Muscle of leg (tissue), 11 donors: ENCODE measurements around the gene POLR3E. TPM values are rescaled to one million over a fixed set of nuclear protein-coding genes. Genes with fewer than 3 reads are reported as not detected.

Experiments used
- DNase-seq: peaks from one replicate; pipeline ENCODE4 v3.0.0; 2013
- H3K27ac ChIP-seq: one replicate; pipeline ENCODE4 v1.5.1; 2013; ENCODE audit warnings: mild to moderate bottlenecking, low read length, control low read depth
- H3K27me3 ChIP-seq: one replicate; pipeline ENCODE4 v1.6.1; 2013; ENCODE audit warnings: low read length; ENCODE audit not compliant: control insufficient read depth, insufficient read depth
- H3K36me3 ChIP-seq: one replicate; pipeline ENCODE4 v1.6.1; 2013; ENCODE audit warnings: low read length; ENCODE audit not compliant: control insufficient read depth, insufficient read depth
- H3K4me1 ChIP-seq: one replicate; pipeline ENCODE4 v1.6.1; 2013; ENCODE audit warnings: low read length; ENCODE audit not compliant: control insufficient read depth, insufficient read depth
- H3K4me3 ChIP-seq: one replicate; pipeline ENCODE4 v1.5.1; 2013; ENCODE audit warnings: low read length, control low read depth
- H3K9me3 ChIP-seq: replicated peaks from 2 replicates; pipeline ENCODE4 v1.6.1; 2013; ENCODE audit warnings: low read depth, low read length; ENCODE audit not compliant: control insufficient read depth
- WGBS: methylation state at CpG from one replicate; pipeline ENCODE4 v1.1.5; 2013; ENCODE audit warnings: missing lambda C conversion rate; ENCODE audit not compliant: insufficient coverage; 5-methylcytosine and 5-hydroxymethylcytosine counted together
- polyA plus RNA-seq, 8 donors: library from polyadenylated mRNA; unstranded; fragments of 120-200 nt; gene quantifications; one replicate each; pipeline versions ENCODE4 v1.2.1 to v1.2.3, GENCODE V29; 2013; ENCODE audit warnings: inconsistent platforms in 1 of 8, low replicate concordance in 1 of 8; ENCODE audit not compliant: insufficient read length in 8 of 8, insufficient read depth in 1 of 8
- total RNA-seq: library from RNA; stranded (reverse); fragments of 120-200 nt; gene quantifications from one replicate; pipeline ENCODE4 v1.2.4, GENCODE V29; 2013

POLR3E gene
- total and polyA plus RNA-seq, 9 donors: 29.7 to 43.4 (median 35.3) TPM

DNA sequence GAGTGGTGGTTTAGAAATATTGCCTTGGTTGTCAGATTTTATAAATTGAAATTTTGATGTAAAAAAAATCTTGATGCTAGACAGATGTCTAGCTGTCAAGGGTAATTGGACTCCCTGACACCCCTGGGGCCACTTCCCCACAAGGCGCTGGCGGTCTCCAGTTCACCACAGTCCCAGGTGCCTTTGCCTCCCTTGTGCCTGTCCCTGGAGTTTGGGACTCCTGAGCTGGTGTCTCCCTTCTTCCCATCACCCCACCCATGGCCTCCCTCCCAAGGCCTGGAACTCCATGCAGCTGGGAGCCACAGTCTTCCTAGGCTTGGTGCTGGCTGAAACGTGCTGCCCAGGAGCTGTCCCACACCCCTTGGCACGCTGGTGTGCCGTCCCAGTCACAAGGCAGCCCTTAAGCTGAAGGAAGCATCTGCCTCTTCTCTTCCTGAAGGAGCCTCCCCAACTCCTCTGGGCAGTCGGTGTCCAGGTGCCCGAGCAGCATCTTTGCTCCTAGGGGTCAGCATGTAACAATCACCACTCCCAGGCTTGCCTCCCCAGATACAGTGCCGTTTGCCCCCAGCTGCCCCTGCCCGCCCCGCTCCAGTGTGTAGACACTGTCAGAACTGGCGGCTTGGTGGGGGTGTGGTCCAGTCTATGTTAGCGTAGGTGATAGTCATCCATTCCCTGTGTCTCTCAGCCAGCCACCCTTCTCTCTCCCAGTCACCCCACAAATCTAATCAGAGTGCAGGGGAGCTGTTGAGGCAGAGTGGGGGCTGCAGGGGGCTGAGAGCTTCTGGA, 26.2 kb downstream of the POLR3E start:
- H3K27ac ChIP-seq: no peak overlapping the region
- no peak overlapping the region for H3K4me3 ChIP-seq
- H3K4me1 ChIP-seq: no peaks in the 10 kb centered on the region
- peaks cover 78% of the 10 kb centered on the region for H3K36me3 ChIP-seq
- H3K9me3 ChIP-seq: no peaks in the 10 kb centered on the region
- WGBS: 91% methylated on average over 5 of the region's 12 CpGs
- no peak for DNase-seq
- no peaks in the 10 kb centered on the region for H3K27me3 ChIP-seq

DNA sequence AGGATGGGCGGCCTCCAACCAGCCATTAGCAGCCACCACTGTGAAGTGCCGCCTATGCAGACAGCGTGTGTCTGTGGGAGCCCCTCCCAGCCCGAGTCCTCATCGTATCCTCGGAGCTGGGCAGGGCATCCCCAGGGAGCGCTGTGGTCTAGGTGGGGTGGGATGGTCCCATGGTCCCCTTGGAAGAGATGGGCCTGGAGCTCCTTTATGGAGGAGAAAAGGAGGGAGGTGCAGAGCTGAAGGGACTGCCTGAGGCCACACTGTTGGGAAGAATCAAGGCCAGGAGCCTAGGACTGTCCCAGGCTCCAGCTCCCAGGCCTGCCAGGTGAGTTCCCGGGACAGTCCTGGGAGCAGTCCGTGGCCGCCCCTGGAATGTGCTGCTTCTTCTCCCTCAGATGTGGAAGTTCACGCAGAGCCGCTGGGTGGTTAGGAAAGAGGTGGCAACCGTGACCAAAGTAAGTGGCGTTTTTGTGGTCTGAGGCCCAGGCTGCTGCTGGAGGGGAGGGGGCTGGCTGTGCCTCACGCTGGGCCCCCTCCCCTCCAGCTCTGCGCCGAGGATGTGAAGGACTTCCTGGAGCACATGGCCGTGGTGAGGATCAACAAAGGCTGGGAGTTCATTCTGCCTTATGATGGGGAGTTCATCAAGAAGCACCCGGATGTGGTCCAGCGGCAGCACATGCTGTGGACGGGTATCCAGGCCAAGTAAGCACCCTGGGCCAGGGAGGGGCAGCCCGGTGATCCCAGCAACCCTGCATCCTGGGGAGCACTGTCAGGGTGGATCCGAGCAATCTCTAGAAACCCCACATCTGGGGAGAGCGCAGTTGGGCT, 27.0 kb downstream of the POLR3E start:
- Histone ChIP-seq H3K36me3 (peaks cover 78% of the 10 kb centered on the region), H3K4me1 (no peaks in the 10 kb centered on the region), H3K9me3 (no peaks in the 10 kb centered on the region), H3K27me3 (no peaks in the 10 kb centered on the region), H3K4me3 (no peak overlapping the region), H3K27ac (no peak overlapping the region)
- DNase-seq: no peak
- 83% methylated on average over 20 of the region's 24 CpGs for WGBS

- WGBS: 80% methylated on average over 13 of the region's 19 CpGs
- no peaks in the 10 kb centered on the region for H3K27me3 ChIP-seq
- peaks cover 81% of the 10 kb centered on the region for H3K36me3 ChIP-seq
- no peak for DNase-seq
- no peak overlapping the region for H3K4me3 ChIP-seq
- H3K27ac ChIP-seq: no peak overlapping the region
- H3K4me1 ChIP-seq: no peaks in the 10 kb centered on the region
- no peaks in the 10 kb centered on the region for H3K9me3 ChIP-seq
Observed at GRCh38 chr16:22324787-22325597, 27.8 kb downstream of the POLR3E start.

DNA sequence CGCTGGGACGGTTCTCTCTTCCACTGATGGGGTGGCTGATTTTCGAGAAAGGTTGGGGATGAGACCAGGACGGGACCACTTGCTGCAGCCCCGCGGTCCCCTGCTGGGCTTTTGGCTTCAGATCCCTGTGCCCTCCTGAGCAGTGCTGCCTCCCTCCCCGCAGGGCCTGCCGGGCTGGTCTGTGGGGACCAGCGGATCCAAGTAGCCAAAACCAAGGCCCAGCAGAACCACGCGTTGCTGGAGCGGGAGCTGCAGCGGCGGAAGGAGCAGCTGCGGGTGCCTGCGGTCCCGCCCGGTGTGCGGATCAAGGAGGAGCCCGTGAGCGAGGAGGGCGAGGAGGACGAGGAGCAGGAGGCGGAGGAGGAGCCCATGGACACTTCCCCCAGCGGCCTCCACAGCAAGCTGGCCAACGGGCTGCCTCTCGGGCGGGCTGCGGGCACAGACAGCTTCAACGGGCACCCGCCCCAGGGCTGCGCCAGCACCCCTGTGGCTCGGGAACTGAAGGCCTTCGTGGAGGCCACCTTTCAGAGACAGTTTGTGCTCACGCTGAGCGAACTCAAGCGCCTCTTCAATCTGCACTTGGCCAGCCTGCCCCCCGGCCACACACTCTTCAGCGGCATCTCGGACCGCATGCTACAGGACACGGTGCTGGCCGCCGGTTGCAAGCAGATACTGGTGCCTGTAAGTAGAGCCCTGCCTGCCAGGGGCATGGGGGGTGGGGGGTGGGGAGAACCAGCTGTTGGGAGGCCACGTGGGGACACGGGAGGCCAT, 28.6 kb downstream of the POLR3E start:
- Histone ChIP-seq H3K36me3 (peaks cover 79% of the 10 kb centered on the region), H3K27me3 (no peaks in the 10 kb centered on the region), H3K27ac (no peak overlapping the region), H3K4me3 (no peak overlapping the region), H3K4me1 (no peaks in the 10 kb centered on the region), H3K9me3 (no peaks in the 10 kb centered on the region)
- DNase-seq: no peak
- 93% methylated on average over 39 of the region's 46 CpGs for WGBS

DNA sequence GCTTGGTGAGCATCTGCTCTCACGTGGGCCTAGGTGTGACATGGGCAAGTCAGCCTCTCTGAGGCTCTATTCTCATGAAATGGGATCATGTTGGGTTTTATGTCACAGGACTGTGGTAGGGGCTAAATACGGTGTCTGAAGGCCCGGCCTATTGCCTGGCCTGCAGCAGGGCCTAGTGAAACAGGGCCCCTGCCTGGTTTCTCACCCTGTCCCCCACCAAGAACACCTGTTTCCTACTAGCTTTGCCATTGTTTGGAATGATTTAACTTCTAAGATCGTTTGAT, 29.1 kb downstream of the POLR3E start:
- Histone ChIP-seq H3K4me3 (no peak overlapping the region), H3K4me1 (no peaks in the 10 kb centered on the region), H3K27me3 (no peaks in the 10 kb centered on the region), H3K9me3 (no peaks in the 10 kb centered on the region), H3K36me3 (peaks cover 77% of the 10 kb centered on the region), H3K27ac (no peak overlapping the region)
- WGBS: no CpG with 5 or more reads among the region's 4 CpGs
- DNase-seq: no peak

DNA sequence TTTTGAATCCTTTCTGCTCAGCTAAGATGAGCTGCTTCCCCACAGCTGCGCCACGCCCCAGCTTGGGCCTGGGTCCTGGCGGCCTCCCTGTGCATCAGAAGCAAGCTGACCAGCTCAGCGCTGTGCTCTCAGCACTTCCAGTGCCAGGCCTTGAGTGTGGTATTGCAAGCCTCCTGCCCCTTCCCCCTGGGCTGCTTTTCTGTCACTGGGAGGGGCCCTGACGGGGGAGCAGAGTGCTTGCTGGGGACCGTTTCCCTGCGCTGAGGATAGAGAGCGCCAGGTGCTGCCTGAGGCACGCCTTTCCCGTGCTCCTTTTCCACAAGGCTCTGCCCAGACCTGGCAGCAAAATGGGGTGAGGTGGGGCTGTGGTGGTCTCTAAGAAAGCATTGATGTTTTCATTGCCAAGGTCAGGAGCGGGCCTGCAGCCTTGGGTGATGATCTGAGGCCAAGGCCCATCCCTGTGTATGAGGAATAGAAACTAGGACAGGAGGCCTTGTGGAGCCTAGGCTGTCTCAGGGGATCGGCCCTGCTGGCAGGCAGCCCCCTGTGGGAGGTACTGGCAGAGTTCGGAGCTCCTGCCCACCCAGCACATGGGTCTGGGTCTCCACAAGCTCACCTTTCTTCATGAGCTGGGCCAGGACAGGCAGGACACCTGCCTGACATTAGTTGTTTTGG, 29.7 kb downstream of the POLR3E start:
- no peak overlapping the region for H3K4me3 ChIP-seq
- H3K27ac ChIP-seq: no peak overlapping the region
- peaks cover 75% of the 10 kb centered on the region for H3K36me3 ChIP-seq
- H3K27me3 ChIP-seq: no peaks in the 10 kb centered on the region
- H3K4me1 ChIP-seq: no peaks in the 10 kb centered on the region
- 85% methylated on average over 9 of the region's 13 CpGs for WGBS
- DNase-seq: no peak
- no peaks in the 10 kb centered on the region for H3K9me3 ChIP-seq

GRCh38 chr16:22327446-22327775, 30.2 kb downstream of the POLR3E start:
- Histone ChIP-seq H3K36me3 (peaks cover 76% of the 10 kb centered on the region), H3K27ac (no peak overlapping the region), H3K9me3 (no peaks in the 10 kb centered on the region), H3K27me3 (no peaks in the 10 kb centered on the region), H3K4me3 (no peak overlapping the region), H3K4me1 (no peaks in the 10 kb centered on the region)
- 80% methylated on average over 1 of the region's 6 CpGs for WGBS
- DNase-seq: no peak

DNA sequence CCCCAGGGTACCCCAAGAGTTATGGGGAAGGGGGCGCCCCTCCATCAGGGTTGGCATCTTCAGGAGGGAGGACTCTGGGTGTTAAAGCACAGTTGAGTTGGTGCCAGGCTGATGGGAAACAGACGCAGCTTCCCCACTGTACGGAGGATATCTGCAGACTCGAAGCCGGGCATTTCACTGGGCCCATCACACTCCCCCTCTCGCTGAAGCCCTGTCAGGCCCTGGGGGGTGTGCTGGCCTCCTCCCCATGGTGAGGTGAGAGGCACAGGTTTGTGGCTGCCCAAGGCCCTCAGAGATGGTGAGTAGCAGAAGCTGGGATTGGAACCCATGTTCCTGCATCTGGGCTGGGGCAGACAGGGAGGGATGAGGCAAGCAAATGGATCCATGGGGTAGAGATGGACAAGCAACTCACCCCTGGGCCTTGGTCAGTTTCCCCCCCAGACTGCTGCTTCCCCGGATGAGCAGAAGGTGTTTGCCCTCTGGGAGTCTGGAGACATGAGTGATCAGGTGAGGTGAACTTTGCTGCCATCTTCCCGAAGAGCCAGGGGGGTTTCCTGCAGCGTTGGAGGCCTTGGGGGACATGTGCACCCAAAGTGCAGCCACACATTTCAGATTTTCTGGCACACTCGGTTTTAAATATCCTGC, 31.0 kb downstream of the POLR3E start:
- Histone ChIP-seq H3K9me3 (no peaks in the 10 kb centered on the region), H3K4me1 (no peaks in the 10 kb centered on the region), H3K27ac (no peak overlapping the region), H3K27me3 (no peaks in the 10 kb centered on the region), H3K36me3 (peaks cover 72% of the 10 kb centered on the region), H3K4me3 (no peak overlapping the region)
- WGBS: 91% methylated on average over 10 of the region's 10 CpGs
- DNase-seq: no peak

DNA sequence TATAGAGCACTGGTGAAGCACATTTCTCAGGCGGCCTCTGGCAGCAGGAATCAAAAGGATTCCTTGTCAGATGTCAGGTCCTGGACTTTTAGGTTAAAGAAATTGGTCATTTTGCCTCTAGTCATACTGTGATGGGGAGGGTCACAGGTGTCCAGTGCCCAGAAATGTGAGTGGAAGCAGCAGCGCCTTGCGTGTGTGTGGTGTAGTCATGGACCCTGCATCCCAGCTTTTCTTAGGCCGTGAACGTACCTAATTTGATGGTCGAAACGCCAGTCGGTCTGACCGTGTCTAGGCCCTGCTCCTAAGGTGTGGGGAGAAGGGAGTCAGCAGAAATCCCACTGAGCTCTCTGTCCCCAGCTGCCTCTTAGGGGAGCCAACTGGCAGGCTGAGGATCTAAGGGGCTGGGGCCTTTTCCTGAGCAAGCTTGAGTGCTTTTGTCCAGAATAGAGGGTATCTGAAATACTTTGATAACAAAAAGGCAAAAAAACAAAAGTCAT, 32.0 kb downstream of the POLR3E start:
- no peaks in the 10 kb centered on the region for H3K9me3 ChIP-seq
- 97% methylated on average over 6 of the region's 9 CpGs for WGBS
- no peaks in the 10 kb centered on the region for H3K4me1 ChIP-seq
- H3K4me3 ChIP-seq: no peak overlapping the region
- H3K27ac ChIP-seq: no peak overlapping the region
- DNase-seq: no peak
- peaks cover 70% of the 10 kb centered on the region for H3K36me3 ChIP-seq
- no peaks in the 10 kb centered on the region for H3K27me3 ChIP-seq
